ENCODE data around the gene STRN. TPM values are rescaled to one million over a fixed set of nuclear protein-coding genes. Genes with fewer than 3 reads are reported as not detected.
"Not testable (repeated sequence)": the region's sequence is repeated elsewhere in the genome, so short reads cannot be mapped to it uniquely, and the experiment has no call there.

STRN gene
- total and polyA plus RNA-seq, 12 donors, result 2.6 to 36.9 (median 18.1) TPM

GRCh38 chr2:36949845-36950244, 16.5 kb downstream of the STRN start:
- TF ChIP-seq POLR2A (IDR thresholded peaks at IDR 0.05) (no peak), CTCF (IDR thresholded peaks at IDR 0.05) (no peak)
- Histone ChIP-seq H3K27me3 (no peaks in the 10 kb centered on the region), H3K4me1 (replicated peaks in 1 of 2) (peaks cover 18 to 22% of the 10 kb centered on the region in 2 donors), H3K27ac (no peak overlapping the region), H3K36me3 (replicated peaks in 1 of 2) (no peaks in the 10 kb centered on the region), H3K9me3 (replicated peaks in 1 of 3) (peaks cover 0 to 2% (median 0%) of the 10 kb centered on the region in 3 donors), H3K4me3 (no peak overlapping the region)
- intact Hi-C loops (cut with DNase I), result no loop called here
- 81 to 88% (median 84%) methylated on average over 1 of the region's 1 CpG for WGBS, 4 donors
- DNase-seq, result no peak

GRCh38 chr2:36945240-36945639, 21.1 kb downstream of the STRN start:
- WGBS, 4 donors, result 93 to 96% (median 94%) methylated on average over 10 of the region's 10 CpGs
- H3K27ac ChIP-seq; H3K36me3 ChIP-seq (replicated peaks in 1 of 2); H3K4me1 ChIP-seq (replicated peaks in 1 of 2); H3K27me3 ChIP-seq; H3K9me3 ChIP-seq (replicated peaks in 1 of 3); DNase-seq; intact Hi-C loops (cut with DNase I); H3K4me3 ChIP-seq: not testable (repeated sequence)

GRCh38 chr2:36941867-36942266, 24.5 kb downstream of the STRN start:
- TF ChIP-seq CTCF (IDR thresholded peaks at IDR 0.05) (no peak), POLR2A (IDR thresholded peaks at IDR 0.05) (no peak)
- WGBS, 4 donors, result 82 to 96% (median 89%) methylated on average over 4 of the region's 4 CpGs
- intact Hi-C loops (cut with DNase I), result no loop called here

GRCh38 chr2:36936526-36936925, 29.8 kb downstream of the STRN start:
- H3K27me3 ChIP-seq; H3K27ac ChIP-seq; intact Hi-C loops (cut with DNase I); H3K4me3 ChIP-seq; DNase-seq; H3K9me3 ChIP-seq (replicated peaks in 1 of 3); H3K36me3 ChIP-seq (replicated peaks in 1 of 2); H3K4me1 ChIP-seq (replicated peaks in 1 of 2): not testable (repeated sequence)

More at GRCh38 chr2:36941867-36942266, 24.5 kb downstream of the STRN start:
- no peak for DNase-seq
- H3K36me3 ChIP-seq (replicated peaks in 1 of 2), result no peaks in the 10 kb centered on the region
- H3K4me3 ChIP-seq, result no peak overlapping the region
- H3K4me1 ChIP-seq (replicated peaks in 1 of 2), result no peaks in the 10 kb centered on the region
- H3K9me3 ChIP-seq (replicated peaks in 1 of 3), result no peaks in the 10 kb centered on the region
- H3K27ac ChIP-seq, result no peak overlapping the region
- H3K27me3 ChIP-seq, result no peaks in the 10 kb centered on the region

- intact Hi-C loops (cut with DNase I), result not testable (repeated sequence)
- WGBS, 4 donors, result 88 to 97% (median 95%) methylated on average over 6 of the region's 6 CpGs
Observed at GRCh38 chr2:36931688-36932087, 34.6 kb downstream of the STRN start.

GRCh38 chr2:36930787-36931410, 35.4 kb downstream of the STRN start:
- H3K9me3 ChIP-seq (replicated peaks in 1 of 3); H3K36me3 ChIP-seq (replicated peaks in 1 of 2); H3K27me3 ChIP-seq; H3K4me3 ChIP-seq; intact Hi-C loops (cut with DNase I): not testable (repeated sequence)
- Histone ChIP-seq H3K4me1 (replicated peaks in 1 of 2) (peaks cover 18 to 24% of the 10 kb centered on the region in 2 donors), H3K27ac (peak overlapping the region; percentile 38 to 67 (median 46))
- 51 to 59% (median 55%) methylated on average over 7 of the region's 7 CpGs for WGBS, 4 donors
- DNase-seq, result peak in 1 of 7 donors; percentile 8

More at GRCh38 chr2:36931688-36932087, 34.6 kb downstream of the STRN start:
- Histone ChIP-seq H3K27ac (peak overlapping the region in 2 of 5 donors; percentile 43 to 60), H3K4me1 (replicated peaks in 1 of 2) (peaks cover 14 to 19% of the 10 kb centered on the region in 2 donors)
- not testable (repeated sequence) for H3K9me3 ChIP-seq (replicated peaks in 1 of 3); H3K36me3 ChIP-seq (replicated peaks in 1 of 2); DNase-seq; H3K4me3 ChIP-seq; H3K27me3 ChIP-seq

- Histone ChIP-seq H3K4me3 (peak overlapping the region in 1 of 4 donors; percentile 3), H3K4me1 (replicated peaks in 1 of 2) (peaks cover 18 to 20% of the 10 kb centered on the region in 2 donors), H3K27ac (peak overlapping the region in 2 of 5 donors; percentile 28 to 45)
- H3K9me3 ChIP-seq (replicated peaks in 1 of 3); H3K36me3 ChIP-seq (replicated peaks in 1 of 2); intact Hi-C loops (cut with DNase I); DNase-seq; H3K27me3 ChIP-seq: not testable (repeated sequence)
- WGBS, 4 donors, result 36 to 45% (median 42%) methylated on average over 5 of the region's 5 CpGs
Observed at GRCh38 chr2:36926175-36927132, 39.9 kb downstream of the STRN start.

GRCh38 chr2:36922629-36923028, 43.7 kb downstream of the STRN start:
- peaks cover 7 to 23% of the 10 kb centered on the region in 2 donors for H3K4me1 ChIP-seq (replicated peaks in 1 of 2)
- DNase-seq; H3K36me3 ChIP-seq (replicated peaks in 1 of 2); H3K9me3 ChIP-seq (replicated peaks in 1 of 3); H3K27ac ChIP-seq; intact Hi-C loops (cut with DNase I); H3K27me3 ChIP-seq; H3K4me3 ChIP-seq: not testable (repeated sequence)
- WGBS, 4 donors, result 95 to 98% (median 96%) methylated on average over 10 of the region's 10 CpGs
